CD14-positive monocyte (primary cell): Measurements from ENCODE around the gene DNAAF6. TPM values are rescaled to one million over a fixed set of nuclear protein-coding genes. Genes with fewer than 3 reads are reported as not detected.

Experiments
- DNase-seq, 3 donors: peaks; one replicate each; pipeline ENCODE4 v3.0.0-alpha.2; 2011 to 2022
- H2AFZ ChIP-seq: 2 replicates; pipeline ENCODE4 v1.6.0; 2012; ENCODE audit warnings: mild to moderate bottlenecking, low read depth, low read length, inconsistent platforms; ENCODE audit not compliant: insufficient read depth, poor library complexity, severe bottlenecking
- H3K27ac ChIP-seq, 2 donors: 1 replicate in 1 of 2; 2 replicates in 1 of 2; pipeline ENCODE4 v1.5.1; 2012 to 2013; ENCODE audit warnings: low read length in 2 of 2, control low read depth in 1 of 2, inconsistent platforms in 1 of 2, low read depth in 1 of 2, mild to moderate bottlenecking in 1 of 2
- H3K27me3 ChIP-seq, 2 donors: one replicate each; pipeline versions ENCODE4 v1.6.0 to v1.6.1; 2011 to 2013; ENCODE audit warnings: low read length in 2 of 2; ENCODE audit not compliant: control insufficient read depth in 2 of 2, insufficient read depth in 2 of 2
- H3K36me3 ChIP-seq, 2 donors: replicated peaks in 1 of 2; 1 replicate in 1 of 2; 2 replicates in 1 of 2; pipeline versions ENCODE4 v1.5.1 to v1.6.1; 2012 to 2013; ENCODE audit warnings: low read length in 2 of 2, control low read depth in 1 of 2, inconsistent platforms in 1 of 2, mild to moderate bottlenecking in 1 of 2; ENCODE audit not compliant: insufficient read depth in 2 of 2, control insufficient read depth in 1 of 2
- H3K4me1 ChIP-seq, 2 donors: 1 replicate in 1 of 2; 2 replicates in 1 of 2; pipeline versions ENCODE4 v1.5.1 to v1.6.1; 2012 to 2013; ENCODE audit warnings: low read length in 2 of 2, control low read depth in 1 of 2, inconsistent platforms in 1 of 2, mild to moderate bottlenecking in 1 of 2, moderate library complexity in 1 of 2; ENCODE audit not compliant: insufficient read depth in 2 of 2, control insufficient read depth in 1 of 2
- H3K4me2 ChIP-seq: replicated peaks from 2 replicates; pipeline ENCODE3; 2012; ENCODE audit warnings: low read length, moderate library complexity, mild to moderate bottlenecking; ENCODE audit not compliant: poor library complexity, severe bottlenecking; ENCODE audit errors: extremely low read depth
- H3K4me3 ChIP-seq, 3 experiments: fragments of 200-600 bp in 1 of 3; sonication (generic) in 1 of 3; replicated peaks in 1 of 3; 1 replicate in 2 of 3; 2 replicates in 1 of 3; pipeline ENCODE4 v1.5.1; 2011 to 2013; ENCODE audit warnings: low read length in 3 of 3, mild to moderate bottlenecking in 3 of 3, control low read depth in 2 of 3, low read depth in 2 of 3, inconsistent platforms in 1 of 3, moderate library complexity in 1 of 3
- H3K79me2 ChIP-seq: 2 replicates; pipeline ENCODE4 v1.6.0; 2012; ENCODE audit warnings: mild to moderate bottlenecking, control low read depth, inconsistent platforms, low read length, moderate library complexity; ENCODE audit not compliant: insufficient read depth
- H3K9ac ChIP-seq: 2 replicates; pipeline ENCODE4 v1.6.0; 2017; ENCODE audit warnings: low read length, mild to moderate bottlenecking; ENCODE audit not compliant: insufficient read depth, poor library complexity, severe bottlenecking
- H3K9me3 ChIP-seq, 2 donors: replicated peaks in 1 of 2; 1 replicate in 1 of 2; 2 replicates in 1 of 2; pipeline versions ENCODE4 v1.5.1 to v1.6.1; 2012 to 2013; ENCODE audit warnings: low read length in 2 of 2, control low read depth in 1 of 2; ENCODE audit not compliant: control insufficient read depth in 1 of 2, insufficient read depth in 1 of 2
- H4K20me1 ChIP-seq: 2 replicates; pipeline ENCODE4 v1.6.0; 2012; ENCODE audit warnings: mild to moderate bottlenecking, low read length, control low read depth, moderate library complexity; ENCODE audit not compliant: insufficient read depth
- H3K27ac Mint-ChIP-seq, 7 donors: one replicate each; pipeline ENCODE4 v1.8.0; 2020; ENCODE audit warnings: mild to moderate bottlenecking in 7 of 7, mixed read lengths in 7 of 7, moderate library complexity in 6 of 7, inconsistent platforms in 2 of 7
- H3K27me3 Mint-ChIP-seq, 3 donors: one replicate each; pipeline ENCODE4 v1.8.0; 2021 to 2022; ENCODE audit warnings: low read depth in 3 of 3, mild to moderate bottlenecking in 3 of 3, mixed read lengths in 3 of 3, moderate library complexity in 3 of 3, inconsistent platforms in 1 of 3
- H3K36me3 Mint-ChIP-seq, 2 donors: one replicate each; pipeline ENCODE4 v1.8.0; 2020; ENCODE audit warnings: mixed read lengths in 2 of 2, inconsistent platforms in 1 of 2, mild to moderate bottlenecking in 1 of 2
- H3K4me1 Mint-ChIP-seq: one replicate; pipeline ENCODE4 v1.8.0; 2020; ENCODE audit warnings: mild to moderate bottlenecking, mixed read lengths
- H3K4me3 Mint-ChIP-seq, 2 donors: one replicate each; pipeline ENCODE4 v1.8.0; 2020; ENCODE audit warnings: mild to moderate bottlenecking in 2 of 2, mixed read lengths in 2 of 2, moderate library complexity in 1 of 2
- H3K9me3 Mint-ChIP-seq, 7 donors: one replicate each; pipeline ENCODE4 v1.8.0; 2020 to 2022; ENCODE audit warnings: mixed read lengths in 7 of 7, mild to moderate bottlenecking in 6 of 7, moderate library complexity in 6 of 7, inconsistent platforms in 2 of 7
- WGBS: methylation state at CpG from one replicate; pipeline ENCODE4 v1.1.5; 2013; ENCODE audit warnings: missing lambda C conversion rate; ENCODE audit not compliant: insufficient coverage; 5-methylcytosine and 5-hydroxymethylcytosine counted together
- intact Hi-C, 2 donors: fragments of 100-400 bp; cut with micrococcal nuclease; formaldehyde crosslinking; loops; one replicate each; pipeline versions ENCODE4 v1.15.0 to v1.15.1; 2023
- polyA plus RNA-seq, 3 donors: library from polyadenylated mRNA; depleted of rRNA in 1 of 3; unstranded in 2 of 3; stranded (reverse) in 1 of 3; fragments of 300-500 nt in 2 of 3; fragments of >200 nt in 1 of 3; fragmentation: Illumina TruSeq in 2 of 3; gene quantifications; 1 replicate in 2 of 3; 2 replicates in 1 of 3; pipeline ENCODE4 v1.2.3, GENCODE V29; 2012 to 2021
- TF ChIP-seq, protein P1 (sequence below): fragments of 200-600 bp; IDR thresholded peaks from one replicate; pipeline ENCODE4 v1.8.0; 2022; ENCODE audit warnings: antibody characterized with exemption, mild to moderate bottlenecking

Gene DNAAF6
- polyA plus RNA-seq, 3 donors, result not detected

DNA sequence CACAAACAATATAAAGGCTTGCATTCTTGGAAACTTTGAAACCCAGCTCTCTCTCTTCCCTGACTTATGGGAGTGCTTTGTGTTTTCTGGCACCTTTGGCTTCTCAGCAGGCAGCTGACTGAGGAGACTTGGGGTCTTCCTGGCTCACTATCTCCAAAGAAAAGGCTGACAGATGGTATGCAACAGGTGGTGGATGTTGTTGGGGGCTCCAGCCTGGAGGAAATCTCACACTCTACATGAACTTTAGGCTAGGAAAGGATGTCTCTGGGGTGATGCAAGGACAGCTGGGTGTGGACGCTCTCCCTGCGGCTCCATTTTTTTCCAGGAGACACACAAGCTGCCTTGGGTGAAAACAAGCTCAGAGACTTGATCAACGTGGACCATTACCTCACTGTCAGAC is 67.4 kb downstream of the DNAAF6 start:
- Histone ChIP-seq H3K4me1 (no peaks in the 10 kb centered on the region), H3K9ac (no peak overlapping the region), H3K9me3 (peaks cover 0 to 8% of the 10 kb centered on the region in 2 donors), H3K27ac (no peak overlapping the region), H2AFZ (no peak overlapping the region), H3K79me2 (no peaks in the 10 kb centered on the region), H3K27me3 (peaks cover 0 to 12% of the 10 kb centered on the region in 2 donors), H3K4me2 (no peak overlapping the region), H3K4me3 (no peak overlapping the region), H4K20me1 (no peaks in the 10 kb centered on the region), H3K36me3 (no peaks in the 10 kb centered on the region)
- H3K4me1 Mint-ChIP-seq, result no peaks in the 10 kb centered on the region
- H3K27ac Mint-ChIP-seq, result no peak overlapping the region
- TF ChIP-seq, protein P1, sequence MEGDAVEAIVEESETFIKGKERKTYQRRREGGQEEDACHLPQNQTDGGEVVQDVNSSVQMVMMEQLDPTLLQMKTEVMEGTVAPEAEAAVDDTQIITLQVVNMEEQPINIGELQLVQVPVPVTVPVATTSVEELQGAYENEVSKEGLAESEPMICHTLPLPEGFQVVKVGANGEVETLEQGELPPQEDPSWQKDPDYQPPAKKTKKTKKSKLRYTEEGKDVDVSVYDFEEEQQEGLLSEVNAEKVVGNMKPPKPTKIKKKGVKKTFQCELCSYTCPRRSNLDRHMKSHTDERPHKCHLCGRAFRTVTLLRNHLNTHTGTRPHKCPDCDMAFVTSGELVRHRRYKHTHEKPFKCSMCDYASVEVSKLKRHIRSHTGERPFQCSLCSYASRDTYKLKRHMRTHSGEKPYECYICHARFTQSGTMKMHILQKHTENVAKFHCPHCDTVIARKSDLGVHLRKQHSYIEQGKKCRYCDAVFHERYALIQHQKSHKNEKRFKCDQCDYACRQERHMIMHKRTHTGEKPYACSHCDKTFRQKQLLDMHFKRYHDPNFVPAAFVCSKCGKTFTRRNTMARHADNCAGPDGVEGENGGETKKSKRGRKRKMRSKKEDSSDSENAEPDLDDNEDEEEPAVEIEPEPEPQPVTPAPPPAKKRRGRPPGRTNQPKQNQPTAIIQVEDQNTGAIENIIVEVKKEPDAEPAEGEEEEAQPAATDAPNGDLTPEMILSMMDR, result no peak
- intact Hi-C loops, result no loop called here
- peaks cover 0 to 8% (median 3%) of the 10 kb centered on the region in 7 donors for H3K9me3 Mint-ChIP-seq
- no peaks in the 10 kb centered on the region for H3K36me3 Mint-ChIP-seq
- no peak for DNase-seq
- WGBS, result no CpG with 5 or more reads among the region's 3 CpGs
- H3K27me3 Mint-ChIP-seq, result peaks cover 8 to 21% (median 21%) of the 10 kb centered on the region in 3 donors
- no peak overlapping the region for H3K4me3 Mint-ChIP-seq

DNA sequence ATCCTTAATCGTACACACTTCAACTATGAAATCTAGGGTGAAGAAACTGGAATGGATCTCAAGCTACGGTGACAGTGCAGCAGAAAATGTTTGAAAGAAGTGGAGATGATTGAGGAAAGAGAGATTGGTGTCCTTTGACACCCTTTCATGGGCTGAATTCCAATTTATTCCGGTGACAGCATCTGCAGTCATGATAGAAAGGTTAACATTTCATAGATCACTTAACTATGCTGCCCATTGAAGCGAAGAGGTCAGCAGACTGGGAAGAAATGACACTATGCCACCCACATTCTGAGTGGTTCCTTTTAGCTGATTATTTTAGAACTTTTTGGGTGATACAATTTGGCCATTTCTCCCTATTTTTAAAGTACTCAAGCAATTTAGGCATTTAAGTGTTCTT is 82.3 kb downstream of the DNAAF6 start:
- no peak overlapping the region for H3K4me2 ChIP-seq
- no peak for DNase-seq
- H3K4me1 Mint-ChIP-seq, result no peaks in the 10 kb centered on the region
- H3K9me3 Mint-ChIP-seq, result peaks cover 0 to 7% (median 0%) of the 10 kb centered on the region in 7 donors
- H3K4me1 ChIP-seq, result no peaks in the 10 kb centered on the region
- intact Hi-C loops, result no loop called here
- no peaks in the 10 kb centered on the region for H3K79me2 ChIP-seq
- H2AFZ ChIP-seq, result no peak overlapping the region
- H3K36me3 ChIP-seq, result no peaks in the 10 kb centered on the region
- H3K4me3 ChIP-seq, result no peak overlapping the region
- no CpG with 5 or more reads among the region's 4 CpGs for WGBS
- H3K27ac Mint-ChIP-seq, result no peak overlapping the region
- no peaks in the 10 kb centered on the region for H3K36me3 Mint-ChIP-seq
- H3K9ac ChIP-seq, result no peak overlapping the region
- H4K20me1 ChIP-seq, result no peaks in the 10 kb centered on the region
- H3K9me3 ChIP-seq, result no peaks in the 10 kb centered on the region
- TF ChIP-seq, protein P1, result no peak
- H3K27ac ChIP-seq, result no peak overlapping the region
- no peak overlapping the region for H3K4me3 Mint-ChIP-seq
- peaks cover 2 to 7% (median 3%) of the 10 kb centered on the region in 3 donors for H3K27me3 Mint-ChIP-seq
- no peaks in the 10 kb centered on the region for H3K27me3 ChIP-seq
